Naive thymus-derived CD4-positive, alpha-beta T cell (primary cell): Measurements from ENCODE around the gene PPFIA1. TPM values are rescaled to one million over a fixed set of nuclear protein-coding genes. Genes with fewer than 3 reads are reported as not detected.

Experiments
- ATAC-seq: fragments of 150-1000 bp; cut with Tn5 transposase; 2 replicates; pipeline ENCODE4 v1.10.0; 2021; ENCODE audit warnings: mild to moderate bottlenecking, moderate library complexity
- CTCF ChIA-PET: fragments of 350-600 bp; sonication (Branson Sonifier 250); formaldehyde crosslinking; loops from one replicate; lab custom pipeline; 2021; ENCODE audit warnings: antibody characterized with exemption; lab: Charles Lee
- POLR2A ChIA-PET: fragments of 350-600 bp; sonication (Branson Sonifier 250); formaldehyde crosslinking; loops from one replicate; lab custom pipeline; 2021; ENCODE audit warnings: antibody characterized with exemption, inconsistent platforms; lab: Charles Lee
- DNase-seq, 9 donors: peaks; one replicate each; pipeline versions ENCODE4 v3.0.0 to v3.0.0-alpha.2; 2020 to 2022; ENCODE audit warnings: mixed read lengths in 1 of 9
- H3K27ac ChIP-seq: one replicate; pipeline ENCODE4 v1.7.0; 2013; ENCODE audit warnings: mild to moderate bottlenecking, low read depth, low read length, moderate library complexity
- H3K27me3 ChIP-seq, 2 donors: one replicate each; pipeline ENCODE4 v1.7.0; 2013; ENCODE audit warnings: low read length in 2 of 2, mild to moderate bottlenecking in 2 of 2, moderate library complexity in 2 of 2; ENCODE audit not compliant: control insufficient read depth in 2 of 2, insufficient read depth in 2 of 2
- H3K36me3 ChIP-seq, 3 experiments: 1 replicate in 2 of 3; 2 replicates in 1 of 3; pipeline ENCODE4 v1.7.0; 2013; ENCODE audit warnings: low read length in 3 of 3, mild to moderate bottlenecking in 3 of 3, moderate library complexity in 1 of 3; ENCODE audit not compliant: insufficient read depth in 3 of 3, control insufficient read depth in 2 of 3
- H3K4me1 ChIP-seq, 2 donors: one replicate each; pipeline ENCODE4 v1.7.0; 2013; ENCODE audit warnings: low read length in 2 of 2, mild to moderate bottlenecking in 2 of 2, moderate library complexity in 1 of 2; ENCODE audit not compliant: control insufficient read depth in 2 of 2, insufficient read depth in 2 of 2
- H3K4me3 ChIP-seq: 2 replicates; pipeline ENCODE4 v1.7.0; 2013; ENCODE audit warnings: mild to moderate bottlenecking, low read length
- H3K9me3 ChIP-seq, 3 experiments: 1 replicate in 2 of 3; 2 replicates in 1 of 3; pipeline ENCODE4 v1.7.0; 2013; ENCODE audit warnings: low read length in 3 of 3; ENCODE audit not compliant: control insufficient read depth in 2 of 3
- H3K27ac Mint-ChIP-seq, 9 donors: one replicate each; pipeline ENCODE4 v1.8.0; 2020 to 2022; ENCODE audit warnings: mixed read lengths in 9 of 9, mild to moderate bottlenecking in 8 of 9, moderate library complexity in 5 of 9, inconsistent platforms in 2 of 9
- H3K27me3 Mint-ChIP-seq, 5 donors: one replicate each; pipeline ENCODE4 v1.8.0; 2021 to 2022; ENCODE audit warnings: mixed read lengths in 5 of 5, mild to moderate bottlenecking in 1 of 5
- H3K36me3 Mint-ChIP-seq, 5 donors: one replicate each; pipeline ENCODE4 v1.8.0; 2020 to 2022; ENCODE audit warnings: mixed read lengths in 5 of 5, mild to moderate bottlenecking in 3 of 5, inconsistent platforms in 1 of 5
- H3K4me1 Mint-ChIP-seq, 7 donors: one replicate each; pipeline ENCODE4 v1.8.0; 2020 to 2022; ENCODE audit warnings: mixed read lengths in 7 of 7, mild to moderate bottlenecking in 3 of 7, inconsistent platforms in 1 of 7
- H3K4me3 Mint-ChIP-seq, 10 donors: one replicate each; pipeline ENCODE4 v1.8.0; 2020 to 2022; ENCODE audit warnings: mild to moderate bottlenecking in 10 of 10, mixed read lengths in 10 of 10, moderate library complexity in 6 of 10, inconsistent platforms in 2 of 10
- H3K9me3 Mint-ChIP-seq, 11 donors: one replicate each; pipeline ENCODE4 v1.8.0; 2020 to 2022; ENCODE audit warnings: mixed read lengths in 11 of 11, mild to moderate bottlenecking in 4 of 11, inconsistent platforms in 1 of 11, moderate library complexity in 1 of 11
- intact Hi-C, 2 donors: fragments of 100-400 bp; cut with micrococcal nuclease; formaldehyde crosslinking; loops; one replicate each; pipeline ENCODE4 v1.15.1; 2023
- polyA plus RNA-seq, 2 donors: library from polyadenylated mRNA; unstranded; fragments of 300-500 nt; fragmentation: Illumina TruSeq; gene quantifications; one replicate each; pipeline ENCODE4 v1.2.3, GENCODE V29; 2021
- total RNA-seq, 6 experiments: library from RNA in 5 of 6; stranded (reverse) in 5 of 6; gene quantifications; 1 replicate in 5 of 6; 2 replicates in 1 of 6; pipeline ENCODE4 v1.2.3 and lab custom pipeline; 2021 to 2026

The PPFIA1 gene
- total and polyA plus RNA-seq, 7 experiments from 2014 or later, result 14.3 to 71.0 (median 46.0) TPM

DNA sequence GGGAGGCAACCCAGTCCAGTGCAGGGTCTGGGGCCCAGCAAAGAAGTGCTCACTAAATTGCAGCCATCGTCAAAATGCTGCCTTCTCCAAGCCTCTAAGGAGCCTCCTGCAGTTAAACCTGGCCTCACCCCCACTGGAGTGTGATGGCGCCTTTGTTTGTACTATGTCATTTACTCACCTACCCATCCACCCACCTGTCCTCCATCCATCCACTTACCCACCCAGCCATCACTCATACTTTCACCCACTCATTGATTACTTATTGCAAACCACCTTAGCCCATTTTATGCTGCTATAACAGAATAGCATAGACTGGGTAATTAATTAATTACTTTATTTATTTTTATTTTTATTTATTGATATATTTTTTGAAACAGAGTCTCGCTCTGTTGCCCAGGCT, 28.8 kb upstream of the PPFIA1 start:
- H3K36me3 Mint-ChIP-seq, result peaks cover 0 to 4% (median 0%) of the 10 kb centered on the region in 5 donors
- no peak for ATAC-seq
- no peaks in the 10 kb centered on the region for H3K9me3 Mint-ChIP-seq
- H3K27me3 Mint-ChIP-seq, result peaks cover 2 to 23% (median 10%) of the 10 kb centered on the region in 5 donors
- intact Hi-C loops, result no loop called here
- Histone ChIP-seq H3K36me3 (no peaks in the 10 kb centered on the region), H3K27me3 (no peaks in the 10 kb centered on the region), H3K4me3 (no peak overlapping the region), H3K4me1 (no peaks in the 10 kb centered on the region), H3K27ac (no peak overlapping the region), H3K9me3 (no peaks in the 10 kb centered on the region)
- CTCF ChIA-PET, result no interaction called here
- no peak overlapping the region for H3K4me3 Mint-ChIP-seq
- no peak for DNase-seq
- no peak overlapping the region for H3K27ac Mint-ChIP-seq
- H3K4me1 Mint-ChIP-seq, result no peaks in the 10 kb centered on the region
- POLR2A ChIA-PET, result no interaction called here

DNA sequence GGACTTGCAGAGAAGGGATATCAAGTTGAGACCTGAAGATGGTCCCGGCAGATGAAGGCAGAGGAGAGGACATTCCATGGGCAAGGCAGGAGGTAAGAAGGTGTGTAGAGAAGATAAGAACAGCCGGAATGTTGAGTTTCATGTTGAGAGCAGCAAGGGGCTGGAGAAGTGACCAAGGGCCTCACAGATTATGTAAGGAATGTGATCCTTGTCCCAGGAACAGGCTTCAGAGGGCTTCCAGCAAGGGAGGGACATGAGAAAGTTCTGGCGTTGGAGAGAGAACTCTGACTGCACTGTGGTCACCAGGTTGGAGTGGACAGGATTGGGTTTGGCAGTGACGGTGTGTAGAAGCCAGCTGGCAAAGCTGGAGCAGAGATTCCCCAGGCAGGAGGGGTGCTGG, 27.6 kb upstream of the PPFIA1 start:
- Histone ChIP-seq H3K4me1 (no peaks in the 10 kb centered on the region), H3K36me3 (no peaks in the 10 kb centered on the region), H3K27me3 (no peaks in the 10 kb centered on the region), H3K9me3 (no peaks in the 10 kb centered on the region), H3K4me3 (no peak overlapping the region), H3K27ac (no peak overlapping the region)
- peaks cover 4 to 20% (median 10%) of the 10 kb centered on the region in 5 donors for H3K27me3 Mint-ChIP-seq
- H3K4me3 Mint-ChIP-seq, result no peak overlapping the region
- ATAC-seq (no peak), DNase-seq (no peak)
- peaks cover 0 to 4% (median 0%) of the 10 kb centered on the region in 5 donors for H3K36me3 Mint-ChIP-seq
- intact Hi-C loops, result no loop called here
- ChIA-PET CTCF (no interaction called here), POLR2A (no interaction called here)
- no peak overlapping the region for H3K27ac Mint-ChIP-seq
- H3K4me1 Mint-ChIP-seq, result no peaks in the 10 kb centered on the region
- peaks cover 0 to 2% (median 0%) of the 10 kb centered on the region in 11 donors for H3K9me3 Mint-ChIP-seq

DNA sequence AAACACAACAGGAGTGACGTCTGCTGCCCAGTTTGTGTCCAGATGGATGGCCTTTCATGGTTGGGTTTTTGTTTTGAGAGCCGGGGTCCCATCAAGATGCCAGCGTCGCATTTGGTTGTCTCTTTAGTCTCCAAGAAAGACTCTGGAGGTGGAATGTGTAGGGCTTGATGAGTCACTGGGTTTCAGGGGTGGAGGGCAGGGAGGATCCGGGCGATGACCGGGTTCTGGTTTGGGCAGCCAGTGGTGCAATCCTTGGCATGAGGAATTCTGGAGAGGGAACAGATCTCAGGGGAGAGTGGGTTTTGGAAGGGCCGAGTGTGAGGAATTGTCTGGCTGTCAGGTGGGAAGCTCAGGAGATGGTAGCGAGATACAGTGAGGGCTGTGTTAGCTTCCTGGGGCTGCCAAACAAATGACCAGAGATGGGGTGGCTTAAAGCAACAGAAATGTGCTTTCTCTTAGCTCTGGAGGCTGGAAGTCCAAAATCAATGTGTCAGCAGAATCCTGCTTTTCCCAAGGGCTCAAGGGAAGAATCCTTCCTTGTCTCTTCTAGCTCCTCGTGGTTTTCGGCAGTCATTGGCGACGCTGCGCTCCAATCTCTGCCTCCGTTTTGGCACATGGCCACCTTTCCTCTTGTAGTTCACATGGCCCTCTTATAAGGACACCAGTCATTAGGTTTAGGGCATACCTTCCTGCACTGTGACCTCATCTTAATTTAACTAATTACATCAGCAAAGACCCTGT, 26.4 kb upstream of the PPFIA1 start:
- no peak for DNase-seq
- Mint-ChIP-seq H3K9me3 (peaks cover 0 to 2% (median 0%) of the 10 kb centered on the region in 11 donors), H3K27ac (no peak overlapping the region), H3K36me3 (peaks cover 0 to 4% (median 0%) of the 10 kb centered on the region in 5 donors), H3K4me3 (no peak overlapping the region), H3K4me1 (no peaks in the 10 kb centered on the region), H3K27me3 (peaks cover 4 to 20% (median 10%) of the 10 kb centered on the region in 5 donors)
- intact Hi-C loops, result no loop called here
- ATAC-seq, result no peak
- H3K9me3 ChIP-seq, result no peaks in the 10 kb centered on the region
- H3K36me3 ChIP-seq, result no peaks in the 10 kb centered on the region
- POLR2A ChIA-PET, result no interaction called here
- no peaks in the 10 kb centered on the region for H3K27me3 ChIP-seq
- CTCF ChIA-PET, result no interaction called here
- H3K4me1 ChIP-seq, result no peaks in the 10 kb centered on the region
- no peak overlapping the region for H3K27ac ChIP-seq
- H3K4me3 ChIP-seq, result no peak overlapping the region

DNA sequence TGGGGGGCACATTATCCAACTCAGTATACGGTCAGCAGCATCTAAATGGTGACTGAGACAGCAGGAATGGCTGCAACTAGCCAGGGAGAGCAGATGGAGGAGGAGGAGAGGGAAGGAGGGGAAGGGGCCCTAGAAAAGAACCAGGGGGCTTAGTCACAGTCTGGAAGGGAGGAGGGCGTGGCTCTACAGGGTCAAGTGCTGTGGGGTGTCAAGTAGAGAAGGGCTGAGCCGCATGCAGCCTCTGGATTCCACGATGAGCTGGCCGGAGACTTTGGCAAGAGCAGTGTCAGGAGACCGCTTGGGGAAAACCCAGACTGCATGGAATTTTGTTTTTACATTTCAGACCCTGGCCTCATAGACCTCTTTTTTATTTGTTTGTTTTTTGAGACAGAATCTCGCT, 25.8 kb upstream of the PPFIA1 start:
- DNase-seq, result no peak
- Histone ChIP-seq H3K36me3 (no peaks in the 10 kb centered on the region), H3K4me3 (no peak overlapping the region), H3K27ac (no peak overlapping the region), H3K4me1 (no peaks in the 10 kb centered on the region), H3K27me3 (no peaks in the 10 kb centered on the region), H3K9me3 (no peaks in the 10 kb centered on the region)
- intact Hi-C loops, result no loop called here
- H3K27ac Mint-ChIP-seq, result no peak overlapping the region
- H3K36me3 Mint-ChIP-seq, result peaks cover 0 to 4% (median 0%) of the 10 kb centered on the region in 5 donors
- H3K9me3 Mint-ChIP-seq, result peaks cover 0 to 2% (median 0%) of the 10 kb centered on the region in 11 donors
- no peaks in the 10 kb centered on the region for H3K4me1 Mint-ChIP-seq
- CTCF ChIA-PET, result no interaction called here
- ATAC-seq, result no peak
- POLR2A ChIA-PET, result no interaction called here
- H3K4me3 Mint-ChIP-seq, result no peak overlapping the region
- peaks cover 4 to 16% (median 5%) of the 10 kb centered on the region in 5 donors for H3K27me3 Mint-ChIP-seq

DNA sequence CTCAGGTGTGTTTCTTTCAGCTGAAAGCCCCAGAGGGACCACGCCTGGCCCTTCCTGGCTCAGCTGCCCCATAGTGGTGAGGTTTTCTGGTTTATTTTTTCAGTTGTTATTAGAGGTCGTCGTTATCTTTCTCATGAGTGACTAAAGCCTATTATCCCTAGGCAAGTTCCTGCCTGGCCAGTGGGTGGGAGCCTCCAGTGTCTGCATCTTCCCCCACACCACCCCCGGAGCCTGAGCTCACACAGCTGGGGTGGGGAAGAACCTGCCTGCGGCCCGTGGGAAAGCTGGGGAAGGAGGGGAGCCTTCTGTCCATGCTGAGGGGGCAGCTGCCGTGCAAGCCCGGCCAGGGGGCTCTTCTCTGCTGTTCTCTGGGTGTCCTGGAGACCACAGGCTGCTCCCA, 24.3 kb upstream of the PPFIA1 start:
- no peak overlapping the region for H3K4me3 Mint-ChIP-seq

DNA sequence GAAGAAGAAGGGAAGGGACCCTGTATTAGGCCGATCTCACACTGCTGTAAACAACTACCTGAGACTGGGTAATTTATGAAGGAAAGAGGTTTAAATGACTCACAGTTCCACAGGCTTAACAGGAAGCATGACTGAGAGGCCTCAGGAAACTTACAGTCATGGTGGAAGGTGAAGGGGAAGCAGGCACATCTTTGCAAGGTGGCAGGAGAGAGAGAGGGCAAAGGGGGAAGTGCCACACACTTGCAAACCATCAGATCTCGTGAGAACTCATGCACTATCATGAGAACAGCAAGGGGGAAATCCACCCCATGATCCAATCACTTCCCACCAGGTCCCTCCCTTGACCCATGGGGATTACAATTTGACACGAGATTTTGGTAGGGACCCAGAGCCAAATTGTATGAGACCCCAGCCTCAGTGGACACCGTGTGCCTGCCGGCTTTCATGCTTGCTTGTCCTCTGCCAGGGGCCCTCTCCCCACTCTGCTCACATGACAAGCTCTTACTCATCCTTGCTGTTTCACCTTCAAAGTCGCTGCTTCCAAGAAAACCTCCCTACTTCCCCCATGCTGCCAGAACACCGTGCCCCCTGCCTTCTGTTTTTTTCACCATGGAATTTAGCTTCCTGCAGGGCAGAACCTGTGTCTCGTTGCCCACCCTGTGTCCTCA, 23.3 kb upstream of the PPFIA1 start:
- ATAC-seq (no peak), DNase-seq (no peak)
- Histone ChIP-seq H3K27me3 (no peaks in the 10 kb centered on the region), H3K4me1 (no peaks in the 10 kb centered on the region), H3K36me3 (no peaks in the 10 kb centered on the region), H3K9me3 (no peaks in the 10 kb centered on the region), H3K4me3 (no peak overlapping the region), H3K27ac (no peak overlapping the region)
- ChIA-PET CTCF (no interaction called here), POLR2A (no interaction called here)
- no peaks in the 10 kb centered on the region for H3K4me1 Mint-ChIP-seq
- H3K27ac Mint-ChIP-seq, result no peak overlapping the region
- H3K36me3 Mint-ChIP-seq, result peaks cover 0 to 4% (median 0%) of the 10 kb centered on the region in 5 donors
- peaks cover 4 to 16% (median 4%) of the 10 kb centered on the region in 5 donors for H3K27me3 Mint-ChIP-seq
- intact Hi-C loops, result no loop called here
- no peak overlapping the region for H3K4me3 Mint-ChIP-seq
- H3K9me3 Mint-ChIP-seq, result peaks cover 0 to 2% (median 0%) of the 10 kb centered on the region in 11 donors

More for the DNA sequence above, 24.3 kb upstream of the PPFIA1 start:
- H3K27me3 ChIP-seq, result no peaks in the 10 kb centered on the region
- DNase-seq (no peak), ATAC-seq (no peak)
- no peaks in the 10 kb centered on the region for H3K4me1 ChIP-seq
- Mint-ChIP-seq H3K27me3 (peaks cover 4 to 16% (median 4%) of the 10 kb centered on the region in 5 donors), H3K9me3 (peaks cover 0 to 2% (median 0%) of the 10 kb centered on the region in 11 donors), H3K4me1 (no peaks in the 10 kb centered on the region), H3K27ac (no peak overlapping the region), H3K36me3 (peaks cover 0 to 4% (median 0%) of the 10 kb centered on the region in 5 donors)
- POLR2A ChIA-PET, result interaction anchor here (0.6 kb wide), 1 partner anchor 1714 kb away, joined by 3 read pairs; no protein-coding TSS in a partner anchor
- H3K27ac ChIP-seq, result no peak overlapping the region
- H3K36me3 ChIP-seq, result no peaks in the 10 kb centered on the region
- intact Hi-C loops, result no loop called here
- no peaks in the 10 kb centered on the region for H3K9me3 ChIP-seq
- H3K4me3 ChIP-seq, result no peak overlapping the region
- CTCF ChIA-PET, result no interaction called here
